Kidney (tissue), 14 donors: ENCODE data around the gene TMEM51. TPM values are rescaled to one million over a fixed set of nuclear protein-coding genes. Genes with fewer than 3 reads are reported as not detected.

ENCODE experiments used
- DNase-seq, 5 donors: peaks; one replicate each; pipeline ENCODE4 v3.0.0-alpha.2; 2013 to 2020
- FAIRE-seq: peaks from 2 replicates; lab custom pipeline; 2012; peaks lifted over from hg19 to GRCh38; lab: Jason Lieb, UNC
- H3K27ac ChIP-seq, 2 donors: one replicate each; pipeline ENCODE4 v1.7.0; 2013; ENCODE audit warnings: low read depth in 2 of 2, low read length in 2 of 2, inconsistent platforms in 1 of 2
- H3K27me3 ChIP-seq: one replicate; pipeline ENCODE4 v1.7.1; 2013; ENCODE audit warnings: low read length, inconsistent platforms; ENCODE audit not compliant: control insufficient read depth, insufficient read depth
- H3K36me3 ChIP-seq, 3 donors: one replicate each; pipeline versions ENCODE4 v1.7.0 to v1.7.1; 2013; ENCODE audit warnings: low read length in 3 of 3, control low read depth in 1 of 3, inconsistent platforms in 1 of 3; ENCODE audit not compliant: insufficient read depth in 3 of 3, control insufficient read depth in 2 of 3
- H3K4me1 ChIP-seq, 3 donors: one replicate each; pipeline versions ENCODE4 v1.7.0 to v1.7.1; 2013; ENCODE audit warnings: low read length in 3 of 3, inconsistent platforms in 1 of 3, low read depth in 1 of 3; ENCODE audit not compliant: control insufficient read depth in 2 of 3, insufficient read depth in 2 of 3
- H3K4me3 ChIP-seq, 3 donors: one replicate each; pipeline versions ENCODE4 v1.7.0 to v1.8.1; 2013; ENCODE audit warnings: low read length in 3 of 3, control low read depth in 1 of 3, inconsistent platforms in 1 of 3
- H3K9ac ChIP-seq, 3 donors: one replicate each; pipeline versions ENCODE4 v1.7.0 to v1.7.1; 2013; ENCODE audit warnings: low read length in 3 of 3, control low read depth in 1 of 3, inconsistent platforms in 1 of 3
- H3K9me3 ChIP-seq, 3 donors: one replicate each; pipeline versions ENCODE4 v1.7.0 to v1.7.1; 2013; ENCODE audit warnings: low read length in 3 of 3, control low read depth in 1 of 3, inconsistent platforms in 1 of 3; ENCODE audit not compliant: control insufficient read depth in 2 of 3, insufficient read depth in 1 of 3
- CTCF ChIP-seq: IDR thresholded peaks from 3 replicates; pipeline ENCODE4 v1.5.1; 2012; ENCODE audit warnings: mild to moderate bottlenecking, moderate library complexity, borderline replicate concordance; ENCODE audit not compliant: insufficient read depth; ENCODE audit errors: extremely low read depth
- intact Hi-C: fragments of 100-400 bp; cut with DNase I; formaldehyde crosslinking; loops from one replicate; pipeline ENCODE4 v1.11.1; 2022
- polyA plus RNA-seq: library from polyadenylated mRNA; stranded (reverse); fragments of 350-450 nt; fragmentation: Illumina TruSeq; extraction: RNeasy Lipid Tissue Mini Kit (QIAGEN cat#74804); gene quantifications from one replicate; pipeline ENCODE4 v1.2.3, GENCODE V29; 2014; ENCODE audit warnings: low read depth, low replicate concordance; ENCODE audit not compliant: insufficient read depth
- total RNA-seq: library from RNA; stranded (reverse); fragmentation: NEBNext Ultra II Directional; extraction: Animal tissue kit (Norgen Biotek cat#: 25700); gene quantifications from one replicate; pipeline ENCODE4 v1.2.1, GENCODE V29; 2021
- donor health status: control.
- donor health status: control.
- donor health status: control.
- donor health status: control.
- donor health status: control.
- donor health status: DM: yes; HTN: yes; CAD: no.
- donor health status: Normal renal cell carcinoma (clear cell type).

The TMEM51 gene
- total and polyA plus RNA-seq, 2 donors from 2014 or later, result 38.1 to 48.4 TPM

GRCh38 chr1:15152318-15153183, 996 bp upstream of the TMEM51 start:
- Histone ChIP-seq H3K4me1 (peaks cover 0 to 28% (median 12%) of the 10 kb centered on the region in 3 donors), H3K27me3 (no peaks in the 10 kb centered on the region), H3K36me3 (no peaks in the 10 kb centered on the region), H3K27ac (peak overlapping the region; percentile 83 to 93), H3K4me3 (peak overlapping the region; percentile 54 to 97 (median 71)), H3K9ac (peak overlapping the region; percentile 3 to 89 (median 77)), H3K9me3 (no peaks in the 10 kb centered on the region)
- FAIRE-seq (no peak), DNase-seq (peak; percentile 92 to 96 (median 95))
- intact Hi-C loops, result loop anchor here (5.0 kb wide), 1 partner anchor 120 kb away; no protein-coding TSS in a partner anchor
- peak; percentile 73 for TF ChIP-seq CTCF

- H3K4me1 ChIP-seq, result peaks cover 0 to 40% (median 26%) of the 10 kb centered on the region in 3 donors
- TF ChIP-seq CTCF, result peak; percentile 51
- intact Hi-C loops, result loop anchor here (5.0 kb wide), 1 partner anchor 118 kb away; no protein-coding TSS in a partner anchor
- H3K4me3 ChIP-seq, result peak overlapping the region; percentile 40 to 97 (median 92)
- H3K9ac ChIP-seq, result peak overlapping the region; percentile 0 to 93 (median 85)
- peak; percentile 72 to 86 (median 79) for DNase-seq
- no peak for FAIRE-seq
- H3K27ac ChIP-seq, result peak overlapping the region; percentile 83 to 93
- H3K9me3 ChIP-seq, result no peaks in the 10 kb centered on the region
- H3K36me3 ChIP-seq, result no peaks in the 10 kb centered on the region
- H3K27me3 ChIP-seq, result no peaks in the 10 kb centered on the region
Observed at GRCh38 chr1:15153842-15154479, 414 bp downstream of the TMEM51 start.

- no peak for TF ChIP-seq CTCF
- Histone ChIP-seq H3K4me3 (peak overlapping the region; percentile 40 to 97 (median 92)), H3K4me1 (peaks cover 0 to 44% (median 30%) of the 10 kb centered on the region in 3 donors), H3K36me3 (no peaks in the 10 kb centered on the region), H3K9me3 (no peaks in the 10 kb centered on the region), H3K9ac (peak overlapping the region; percentile 0 to 93 (median 85)), H3K27me3 (no peaks in the 10 kb centered on the region), H3K27ac (peak overlapping the region; percentile 83 to 93)
- peak; percentile 39 to 88 (median 53) for DNase-seq
- intact Hi-C loops, result loop anchor here (5.0 kb wide), 1 partner anchor 118 kb away; no protein-coding TSS in a partner anchor
- FAIRE-seq, result no peak
Observed at GRCh38 chr1:15154480-15155036, 1.0 kb downstream of the TMEM51 start.
